Measurements from ENCODE around the gene VAC14. TPM values are rescaled to one million over a fixed set of nuclear protein-coding genes. Genes with fewer than 3 reads are reported as not detected.

The VAC14 gene
- total RNA-seq, 4 donors from 2014 or later: 23.5 to 44.1 (median 29.8) TPM

DNA sequence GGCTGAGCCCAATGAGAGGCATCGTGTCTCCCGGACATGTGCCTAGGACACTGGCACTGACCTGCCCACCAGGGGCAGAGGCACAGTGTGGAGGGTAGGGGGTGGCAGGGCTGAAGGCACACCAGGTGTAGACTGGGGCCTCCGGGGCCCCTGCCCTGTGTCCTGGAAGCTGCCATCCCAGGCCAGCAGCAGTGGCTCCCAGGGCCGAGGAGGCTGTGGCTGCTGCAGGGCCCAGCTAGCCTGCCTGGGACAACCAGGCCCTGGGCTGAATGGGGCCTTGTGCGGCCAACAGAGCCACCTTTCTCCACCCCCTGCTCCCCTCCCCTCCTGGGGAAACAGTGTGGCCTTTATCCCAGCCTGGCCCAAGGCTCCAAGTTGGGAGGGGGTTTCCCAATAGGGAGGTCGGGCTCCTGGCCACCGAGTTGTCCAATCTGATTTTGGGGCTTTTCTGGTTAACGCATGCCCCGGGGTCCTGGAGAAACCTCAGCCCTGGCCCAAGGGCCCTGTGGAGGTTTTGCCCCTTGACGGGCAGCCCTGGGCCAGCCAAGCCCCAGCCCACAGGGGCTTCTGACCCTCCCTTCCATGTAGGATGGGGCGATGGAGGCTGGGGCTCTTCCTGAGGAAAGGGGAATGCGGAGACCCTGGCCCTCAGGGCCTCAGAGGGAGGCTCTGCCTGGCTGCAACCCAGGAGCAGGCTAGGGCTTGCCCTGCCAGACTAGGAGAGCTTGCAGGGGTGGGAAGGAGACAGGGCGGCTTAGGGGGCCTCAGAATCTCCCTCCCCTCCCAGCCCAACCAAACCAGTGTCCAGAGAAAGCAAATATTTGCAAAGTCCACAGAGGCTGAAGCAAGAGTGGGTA is 119.3 kb downstream of the VAC14 start:
- H3K9me3 ChIP-seq: no peaks in the 10 kb centered on the region
- no CpG with 5 or more reads among the region's 13 CpGs for WGBS, 2 donors (ENCODE audit: low coverage in 1 of 2)
- peaks cover 0 to 90% (median 53%) of the 10 kb centered on the region in 3 donors for H3K4me1 ChIP-seq
- H3K4me3 ChIP-seq: peak overlapping the region in 1 of 2 donors; percentile 16
- peaks cover 0 to 32% of the 10 kb centered on the region in 2 donors for H3K36me3 ChIP-seq
- peak overlapping the region; percentile 45 to 98 (median 97) for H3K27ac ChIP-seq
- TF ChIP-seq, protein P1, sequence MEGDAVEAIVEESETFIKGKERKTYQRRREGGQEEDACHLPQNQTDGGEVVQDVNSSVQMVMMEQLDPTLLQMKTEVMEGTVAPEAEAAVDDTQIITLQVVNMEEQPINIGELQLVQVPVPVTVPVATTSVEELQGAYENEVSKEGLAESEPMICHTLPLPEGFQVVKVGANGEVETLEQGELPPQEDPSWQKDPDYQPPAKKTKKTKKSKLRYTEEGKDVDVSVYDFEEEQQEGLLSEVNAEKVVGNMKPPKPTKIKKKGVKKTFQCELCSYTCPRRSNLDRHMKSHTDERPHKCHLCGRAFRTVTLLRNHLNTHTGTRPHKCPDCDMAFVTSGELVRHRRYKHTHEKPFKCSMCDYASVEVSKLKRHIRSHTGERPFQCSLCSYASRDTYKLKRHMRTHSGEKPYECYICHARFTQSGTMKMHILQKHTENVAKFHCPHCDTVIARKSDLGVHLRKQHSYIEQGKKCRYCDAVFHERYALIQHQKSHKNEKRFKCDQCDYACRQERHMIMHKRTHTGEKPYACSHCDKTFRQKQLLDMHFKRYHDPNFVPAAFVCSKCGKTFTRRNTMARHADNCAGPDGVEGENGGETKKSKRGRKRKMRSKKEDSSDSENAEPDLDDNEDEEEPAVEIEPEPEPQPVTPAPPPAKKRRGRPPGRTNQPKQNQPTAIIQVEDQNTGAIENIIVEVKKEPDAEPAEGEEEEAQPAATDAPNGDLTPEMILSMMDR (IDR thresholded peaks at IDR 0.05): no peak
- TF ChIP-seq POLR2AphosphoS5 (IDR thresholded peaks at IDR 0.05) (no peak), EP300 (IDR thresholded peaks at IDR 0.05) (no peak), POLR2A (IDR thresholded peaks at IDR 0.05) (no peak)
- no peaks in the 10 kb centered on the region for H3K27me3 ChIP-seq
- no peak for ATAC-seq

DNA sequence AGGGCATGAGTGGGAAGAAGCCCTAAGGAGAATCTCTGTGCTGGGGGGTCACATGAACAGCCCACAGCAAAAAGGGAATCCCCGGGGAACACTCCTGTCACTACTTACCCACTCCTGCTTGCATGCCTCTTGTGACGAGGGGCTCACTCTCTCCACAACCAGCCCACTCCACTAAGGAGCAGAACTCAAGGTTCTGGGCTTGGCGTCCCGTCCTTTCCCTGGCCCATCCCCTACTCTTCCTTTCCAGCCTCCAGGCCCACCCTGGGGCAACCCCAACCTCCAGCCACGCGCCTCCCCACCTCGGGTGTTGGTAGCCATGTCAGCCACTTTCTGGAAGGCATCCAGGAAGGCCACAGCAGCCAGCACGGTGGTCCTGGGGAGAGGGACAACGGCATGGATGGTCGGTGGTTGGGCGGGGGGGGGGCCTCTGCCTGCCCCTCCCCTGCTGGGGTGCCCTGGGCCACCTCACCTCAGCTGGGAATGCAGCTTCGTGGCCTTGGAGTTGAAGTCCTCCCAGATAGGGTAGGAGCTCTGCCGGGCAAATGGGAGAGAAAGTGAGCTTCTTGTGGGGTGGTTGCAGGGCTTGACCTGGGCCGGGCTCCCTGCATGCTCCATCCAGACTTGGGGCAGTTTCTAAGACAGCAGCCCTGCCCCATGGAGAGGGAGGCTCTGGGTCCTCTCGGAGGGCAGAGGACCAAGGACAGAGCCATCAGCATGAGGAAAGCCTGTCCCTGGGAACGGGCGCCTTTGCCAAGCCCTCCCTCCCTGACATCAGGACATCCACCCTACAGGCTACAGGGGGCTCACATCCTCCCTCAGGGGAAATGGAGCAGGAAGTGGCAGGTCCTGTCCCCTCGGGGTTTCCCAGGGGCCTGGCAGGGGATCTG is 120.2 kb downstream of the VAC14 start:
- Histone ChIP-seq H3K4me3 (peak overlapping the region in 1 of 2 donors; percentile 6), H3K36me3 (peaks cover 0 to 41% of the 10 kb centered on the region in 2 donors), H3K27ac (peak overlapping the region; percentile 45 to 98 (median 97)), H3K4me1 (peaks cover 0 to 91% (median 48%) of the 10 kb centered on the region in 3 donors), H3K9me3 (no peaks in the 10 kb centered on the region), H3K27me3 (no peaks in the 10 kb centered on the region)
- no peak for ATAC-seq
- TF ChIP-seq POLR2A (IDR thresholded peaks at IDR 0.05) (no peak), EP300 (IDR thresholded peaks at IDR 0.05) (no peak), POLR2AphosphoS5 (IDR thresholded peaks at IDR 0.05) (no peak)
- TF ChIP-seq, protein P1 (IDR thresholded peaks at IDR 0.05): no peak
- 27 to 30% methylated on average over 5 of the region's 18 CpGs for WGBS, 2 donors (ENCODE audit: low coverage in 1 of 2)

DNA sequence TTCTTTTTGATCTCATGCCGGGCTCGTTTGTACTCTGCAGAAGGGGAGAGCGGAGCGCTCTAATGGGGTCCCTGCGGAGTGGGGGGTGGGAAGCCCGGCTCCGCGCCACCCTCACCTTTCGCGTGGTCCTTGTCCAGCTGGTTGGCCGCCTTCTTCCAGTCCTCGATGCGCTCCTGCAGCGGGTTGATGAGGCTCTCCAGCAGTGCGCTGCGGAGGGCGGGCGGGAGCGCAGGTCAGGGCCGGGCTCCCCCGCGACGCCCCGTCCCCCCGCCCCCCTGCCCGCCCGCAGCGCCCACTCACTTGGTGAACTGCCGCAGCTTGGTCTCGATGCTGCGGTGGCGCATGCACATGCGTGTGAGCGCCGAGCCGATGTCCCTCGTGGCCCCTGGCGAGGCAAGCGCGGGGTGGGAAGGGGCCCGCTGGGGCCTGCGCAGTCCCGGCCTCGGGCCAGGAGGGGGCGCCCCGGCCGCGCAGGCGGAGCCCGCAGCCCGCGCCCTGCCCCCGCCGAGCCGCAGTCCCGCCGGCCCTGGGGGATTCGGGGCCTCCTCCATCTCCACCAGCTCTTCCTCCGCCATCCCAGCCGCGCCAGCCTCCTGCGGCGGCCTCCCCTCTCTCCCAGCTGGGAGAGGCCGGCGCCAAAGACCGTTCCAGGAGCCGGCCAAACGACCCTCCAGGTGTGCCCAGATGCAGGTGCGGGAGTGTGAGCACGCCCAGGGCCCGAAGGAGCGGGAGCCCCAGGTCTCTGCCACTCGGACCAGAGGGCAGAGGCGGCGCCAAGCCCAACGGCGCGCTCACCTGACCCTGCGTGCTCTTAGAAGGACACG is 121.1 kb downstream of the VAC14 start:
- Histone ChIP-seq H3K4me3 (peak overlapping the region in 1 of 2 donors; percentile 11), H3K27ac (peak overlapping the region; percentile 25 to 98 (median 97)), H3K9me3 (no peaks in the 10 kb centered on the region), H3K4me1 (peaks cover 0 to 89% (median 48%) of the 10 kb centered on the region in 3 donors), H3K36me3 (peaks cover 0 to 49% of the 10 kb centered on the region in 2 donors), H3K27me3 (no peaks in the 10 kb centered on the region)
- TF ChIP-seq EP300 (IDR thresholded peaks at IDR 0.05) (no peak), POLR2AphosphoS5 (IDR thresholded peaks at IDR 0.05) (no peak), POLR2A (IDR thresholded peaks at IDR 0.05) (no peak)
- TF ChIP-seq, protein P1 (IDR thresholded peaks at IDR 0.05): peak in 3 of 4 experiments; percentile 76 to 87 (median 80)
- peak; percentile 47 for ATAC-seq
- 80% methylated on average over 2 of the region's 80 CpGs; no CpG with 5 or more reads in 1 of the 2 donors for WGBS, 2 donors (ENCODE audit: low coverage in 1 of 2)

DNA sequence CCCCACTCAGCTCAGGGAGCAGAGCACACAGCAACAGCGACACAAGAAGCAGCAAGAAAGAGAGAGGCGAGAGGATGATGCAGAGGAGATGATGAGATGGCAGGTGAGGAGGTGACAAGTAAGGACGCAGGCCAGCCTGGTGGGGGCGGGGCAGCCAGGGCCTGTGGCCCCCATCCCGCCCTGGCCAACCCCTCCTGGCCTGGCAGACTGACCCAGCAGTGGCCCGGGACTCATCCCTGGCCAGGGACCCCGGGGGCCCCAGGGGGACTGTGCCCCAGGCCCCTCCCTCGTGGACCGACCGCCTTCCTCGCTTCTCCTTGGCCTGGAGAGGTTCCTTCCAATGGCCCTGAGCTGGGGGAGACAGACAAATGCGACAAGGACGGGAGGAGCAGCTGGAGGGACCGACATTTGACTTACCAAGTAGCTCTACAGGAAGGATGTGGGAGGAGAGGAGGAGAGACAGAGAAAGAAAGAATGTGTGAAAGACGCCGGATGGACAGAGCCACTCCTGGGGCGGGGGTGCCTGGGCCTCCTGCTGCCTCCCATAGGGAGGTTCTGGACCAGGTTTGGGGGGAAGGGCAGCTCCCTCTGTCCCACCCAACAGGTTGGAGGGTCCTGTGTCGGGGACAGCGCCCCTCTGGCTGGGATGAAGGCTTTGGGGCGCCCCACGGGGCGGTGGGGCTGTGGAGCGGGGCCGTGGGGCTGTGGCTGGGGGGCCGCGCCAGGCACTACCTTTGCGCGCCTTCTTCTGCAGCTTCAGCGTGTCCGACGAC is 121.9 kb downstream of the VAC14 start:
- Histone ChIP-seq H3K27me3 (no peaks in the 10 kb centered on the region), H3K4me3 (no peak overlapping the region), H3K36me3 (peaks cover 0 to 57% of the 10 kb centered on the region in 2 donors), H3K4me1 (peaks cover 0 to 81% (median 40%) of the 10 kb centered on the region in 3 donors), H3K27ac (peak overlapping the region in 3 of 4 donors; percentile 97 to 98 (median 97)), H3K9me3 (no peaks in the 10 kb centered on the region)
- ATAC-seq: no peak
- WGBS, 2 donors (ENCODE audit: low coverage in 1 of 2): 47 to 69% methylated on average over 5 to 8 of the region's 31 CpGs
- TF ChIP-seq, protein P1 (IDR thresholded peaks at IDR 0.05): no peak
- no peak for TF ChIP-seq EP300 (IDR thresholded peaks at IDR 0.05)
- TF ChIP-seq POLR2AphosphoS5 (IDR thresholded peaks at IDR 0.05): no peak
- TF ChIP-seq POLR2A (IDR thresholded peaks at IDR 0.05): no peak
